ENCODE results near the gene PCNT.
"Not testable (repeated sequence)": the region's sequence is repeated elsewhere in the genome, so short reads cannot be mapped to it uniquely, and the experiment has no call there.

Gene PCNT

GRCh38 chr21:46458315-46459023, 134.5 kb downstream of the PCNT start, which contains the start of gene DIP2A:
Gene DIP2A (plus strand): TSS chr21:46458891. CDS start chr21:46459132, 241 bp downstream.
- peak; percentile 96 for DNase-seq

GRCh38 chr21:46459024-46459355, 135.0 kb downstream of the PCNT start:
- no peak for DNase-seq

- DNase-seq: peak; percentile 8
These were observed 135.6 kb downstream of the PCNT start for GRCh38 chr21:46459356-46460112.

- DNase-seq: no peak
These were observed 138.0 kb downstream of the PCNT start for GRCh38 chr21:46461909-46462308.

- DNase-seq: not testable (repeated sequence)
These were observed 141.2 kb downstream of the PCNT start for GRCh38 chr21:46465153-46465552.

GRCh38 chr21:46465651-46466050, 141.7 kb downstream of the PCNT start:
- no peak for DNase-seq

GRCh38 chr21:46468108-46468774, 144.3 kb downstream of the PCNT start:
- no peak for DNase-seq

GRCh38 chr21:46469275-46469674, 145.3 kb downstream of the PCNT start:
- DNase-seq: no peak

GRCh38 chr21:46471514-46471913, 147.6 kb downstream of the PCNT start:
- DNase-seq: no peak

GRCh38 chr21:46472246-46472645, 148.3 kb downstream of the PCNT start:
- no peak for DNase-seq

GRCh38 chr21:46474382-46474781, 150.4 kb downstream of the PCNT start:
- DNase-seq: no peak

- DNase-seq: no peak
These were observed 151.3 kb downstream of the PCNT start for GRCh38 chr21:46475296-46475695.

GRCh38 chr21:46477765-46478164, 153.8 kb downstream of the PCNT start:
- no peak for DNase-seq

GRCh38 chr21:46478910-46479309, 155.0 kb downstream of the PCNT start:
- no peak for DNase-seq

GRCh38 chr21:46480466-46480865, 156.5 kb downstream of the PCNT start:
- no peak for DNase-seq

GRCh38 chr21:46482225-46482845, 158.4 kb downstream of the PCNT start:
- no peak for DNase-seq

- DNase-seq: no peak
These were observed 158.9 kb downstream of the PCNT start for GRCh38 chr21:46482846-46483231.

GRCh38 chr21:46483300-46484295, 159.6 kb downstream of the PCNT start:
- peak; percentile 27 for DNase-seq

- DNase-seq: no peak
These were observed 162.6 kb downstream of the PCNT start for GRCh38 chr21:46486481-46487126.

- DNase-seq: no peak
These were observed 165.3 kb downstream of the PCNT start for GRCh38 chr21:46489162-46489663.

- DNase-seq: no peak
These were observed 165.8 kb downstream of the PCNT start for GRCh38 chr21:46489800-46490199.
